Measurements from ENCODE around the gene NAT16.

- no peak for TF ChIP-seq POLR2A (IDR thresholded peaks at IDR 0.05)
- no peak for TF ChIP-seq CTCF (IDR thresholded peaks at IDR 0.05)
Measured at GRCh38 chr7:101185258-101185839, 5.3 kb upstream of the NAT16 start.

Measured in uterus (tissue), 2 donors.